WERI-Rb-1 (cell line): ENCODE results near the gene TMEM72.

Source experiments
- DNase-seq: peaks from one replicate; pipeline ENCODE4 v3.0.0-alpha.2; 2020
- H3K27ac ChIP-seq: fragments of 250-450 bp; sonication (Bioruptor Pico); 2 replicates; pipeline ENCODE4 v1.5.1; 2020; ENCODE audit warnings: mild to moderate bottlenecking, moderate library complexity
- H3K27me3 ChIP-seq: fragments of 250-450 bp; sonication (Bioruptor Pico); 2 replicates; pipeline ENCODE4 v1.5.1; 2021; ENCODE audit warnings: mild to moderate bottlenecking, low read depth, moderate library complexity; ENCODE audit not compliant: insufficient read depth, severe bottlenecking
- H3K36me3 ChIP-seq: fragments of 250-450 bp; sonication (Bioruptor Pico); 2 replicates; pipeline ENCODE4 v1.5.1; 2020; ENCODE audit warnings: mild to moderate bottlenecking, moderate library complexity
- H3K4me3 ChIP-seq: 2 replicates; pipeline ENCODE4 v1.5.1; 2011; ENCODE audit warnings: low read depth, mild to moderate bottlenecking, control low read depth, low read length
- H3K9me3 ChIP-seq: fragments of 250-450 bp; sonication (Bioruptor Pico); 2 replicates; pipeline ENCODE4 v1.5.1; 2021; ENCODE audit warnings: mild to moderate bottlenecking, moderate library complexity; ENCODE audit not compliant: severe bottlenecking
- CTCF ChIP-seq: IDR thresholded peaks from 2 replicates; pipeline ENCODE4 v1.5.1; 2011; ENCODE audit warnings: low read depth, mild to moderate bottlenecking, control low read depth, inconsistent platforms, low read length

TMEM72 gene

GRCh38 chr10:44975431-44976331 is 64.5 kb downstream of the TMEM72 start:
- peak overlapping the region; percentile 9 for H3K4me3 ChIP-seq
- peak; percentile 41 for DNase-seq
- H3K9me3 ChIP-seq, result no peaks in the 10 kb centered on the region
- H3K27ac ChIP-seq, result no peak overlapping the region; the same call in 1 of the 2 replicates
- no peaks in the 10 kb centered on the region for H3K27me3 ChIP-seq
- peaks cover 11% of the 10 kb centered on the region for H3K36me3 ChIP-seq
- no peak for TF ChIP-seq CTCF

- Histone ChIP-seq H3K36me3 (peaks cover 6% of the 10 kb centered on the region; the same call in 1 of the 2 replicates), H3K27me3 (no peaks in the 10 kb centered on the region), H3K27ac (no peak overlapping the region), H3K9me3 (no peaks in the 10 kb centered on the region), H3K4me3 (peak overlapping the region; percentile 88; the same call in 1 of the 2 replicates)
- no peak for TF ChIP-seq CTCF
- DNase-seq, result no peak
These were observed 65.4 kb downstream of the TMEM72 start for GRCh38 chr10:44976352-44977198.

GRCh38 chr10:44977287-44978212 is 66.4 kb downstream of the TMEM72 start:
- H3K36me3 ChIP-seq, result peaks cover 6% of the 10 kb centered on the region; the same call in 1 of the 2 replicates
- TF ChIP-seq CTCF, result 0 out of 2 replicates have a peak, but pooled peaks have one; percentile 15
- H3K4me3 ChIP-seq, result peak overlapping the region; percentile 88
- H3K27ac ChIP-seq, result peak overlapping the region; percentile 84
- no peaks in the 10 kb centered on the region for H3K9me3 ChIP-seq
- DNase-seq, result no peak
- H3K27me3 ChIP-seq, result no peaks in the 10 kb centered on the region

- TF ChIP-seq CTCF, result no peak
- H3K36me3 ChIP-seq, result peaks cover 6% of the 10 kb centered on the region; the same call in 1 of the 2 replicates
- DNase-seq, result no peak
- H3K27ac ChIP-seq, result peak overlapping the region; percentile 84
- no peaks in the 10 kb centered on the region for H3K9me3 ChIP-seq
- H3K4me3 ChIP-seq, result peak overlapping the region; percentile 88
- H3K27me3 ChIP-seq, result no peaks in the 10 kb centered on the region
These were observed 67.1 kb downstream of the TMEM72 start for GRCh38 chr10:44978213-44978569.
